ENCODE measurements around the gene CCDC24. TPM values are rescaled to one million over a fixed set of nuclear protein-coding genes. Genes with fewer than 3 reads are reported as not detected.

The CCDC24 gene
- total RNA-seq, 4 donors from 2014 or later, result 5.0 to 6.2 (median 5.5) TPM

DNA sequence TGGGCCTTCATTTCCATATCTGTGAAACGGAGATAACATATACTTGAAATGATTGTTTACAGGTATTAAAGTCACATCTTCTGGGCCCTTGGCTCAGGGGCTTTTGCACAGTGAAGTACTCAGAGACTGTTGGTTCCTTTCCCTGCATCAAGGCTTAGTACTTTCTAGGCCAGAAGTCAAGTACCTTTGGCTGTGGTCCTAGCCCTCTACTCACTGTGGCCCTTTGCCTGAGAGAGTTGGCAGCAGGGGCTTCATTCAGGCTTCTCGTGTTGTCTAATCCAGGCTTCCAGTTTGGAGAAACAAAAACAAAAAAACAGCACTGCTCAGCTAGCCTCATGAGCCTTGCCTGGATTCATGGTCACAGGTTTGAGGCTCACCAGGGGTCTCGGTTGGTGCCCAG lies 29.7 kb upstream of the CCDC24 start:
- no peak overlapping the region for H3K27ac ChIP-seq
- no peaks in the 10 kb centered on the region for H3K9me3 ChIP-seq
- H3K4me1 ChIP-seq, result no peaks in the 10 kb centered on the region
- no peaks in the 10 kb centered on the region for H3K27me3 ChIP-seq
- H3K4me3 ChIP-seq, result no peak overlapping the region
- WGBS, 2 donors (ENCODE audit: low coverage in 1 of 2), result 63 to 100% methylated on average over 1 to 2 of the region's 3 CpGs
- no peak for ATAC-seq
- no peak for TF ChIP-seq POLR2A (IDR thresholded peaks at IDR 0.05)
- H3K36me3 ChIP-seq, result peaks cover 0 to 100% of the 10 kb centered on the region in 2 donors

GRCh38 chr1:43962324-43962723 lies 29.1 kb upstream of the CCDC24 start:
- H3K27ac ChIP-seq, result no peak overlapping the region
- no peak overlapping the region for H3K4me3 ChIP-seq
- ATAC-seq, result no peak
- no peak for TF ChIP-seq POLR2AphosphoS5 (IDR thresholded peaks at IDR 0.05)
- TF ChIP-seq POLR2A (IDR thresholded peaks at IDR 0.05), result no peak
- TF ChIP-seq, protein P1, sequence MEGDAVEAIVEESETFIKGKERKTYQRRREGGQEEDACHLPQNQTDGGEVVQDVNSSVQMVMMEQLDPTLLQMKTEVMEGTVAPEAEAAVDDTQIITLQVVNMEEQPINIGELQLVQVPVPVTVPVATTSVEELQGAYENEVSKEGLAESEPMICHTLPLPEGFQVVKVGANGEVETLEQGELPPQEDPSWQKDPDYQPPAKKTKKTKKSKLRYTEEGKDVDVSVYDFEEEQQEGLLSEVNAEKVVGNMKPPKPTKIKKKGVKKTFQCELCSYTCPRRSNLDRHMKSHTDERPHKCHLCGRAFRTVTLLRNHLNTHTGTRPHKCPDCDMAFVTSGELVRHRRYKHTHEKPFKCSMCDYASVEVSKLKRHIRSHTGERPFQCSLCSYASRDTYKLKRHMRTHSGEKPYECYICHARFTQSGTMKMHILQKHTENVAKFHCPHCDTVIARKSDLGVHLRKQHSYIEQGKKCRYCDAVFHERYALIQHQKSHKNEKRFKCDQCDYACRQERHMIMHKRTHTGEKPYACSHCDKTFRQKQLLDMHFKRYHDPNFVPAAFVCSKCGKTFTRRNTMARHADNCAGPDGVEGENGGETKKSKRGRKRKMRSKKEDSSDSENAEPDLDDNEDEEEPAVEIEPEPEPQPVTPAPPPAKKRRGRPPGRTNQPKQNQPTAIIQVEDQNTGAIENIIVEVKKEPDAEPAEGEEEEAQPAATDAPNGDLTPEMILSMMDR (IDR thresholded peaks at IDR 0.05), result no peak
- no peak for TF ChIP-seq EP300 (IDR thresholded peaks at IDR 0.05)
- H3K4me1 ChIP-seq, result no peaks in the 10 kb centered on the region
- no peaks in the 10 kb centered on the region for H3K9me3 ChIP-seq
- 80 to 90% methylated on average over 1 to 2 of the region's 2 CpGs for WGBS, 2 donors (ENCODE audit: low coverage in 1 of 2)
- no peaks in the 10 kb centered on the region for H3K27me3 ChIP-seq
- H3K36me3 ChIP-seq, result peaks cover 0 to 100% of the 10 kb centered on the region in 2 donors

DNA sequence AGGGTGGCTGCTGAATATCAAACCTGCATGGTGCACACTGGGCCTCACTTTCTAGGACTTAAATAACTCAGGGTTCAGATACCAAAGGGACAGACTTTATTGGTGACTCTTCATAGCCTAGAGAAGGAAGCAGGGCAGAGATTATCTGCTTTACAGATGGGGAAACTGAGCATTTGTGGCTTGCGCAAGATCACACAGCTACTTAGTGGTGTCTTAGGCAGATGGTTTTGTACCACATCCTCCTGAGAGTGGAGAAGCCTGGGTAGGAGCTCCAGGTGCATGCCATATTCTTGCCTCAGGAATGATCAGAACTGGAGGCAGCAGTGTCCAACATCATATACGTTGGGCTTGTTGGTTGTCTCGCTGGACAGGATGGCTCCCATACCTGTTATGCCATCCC lies 28.4 kb upstream of the CCDC24 start:
- H3K9me3 ChIP-seq, result no peaks in the 10 kb centered on the region
- ATAC-seq, result no peak
- TF ChIP-seq POLR2A (IDR thresholded peaks at IDR 0.05) (no peak), POLR2AphosphoS5 (IDR thresholded peaks at IDR 0.05) (no peak), EP300 (IDR thresholded peaks at IDR 0.05) (no peak)
- TF ChIP-seq, protein P1 (IDR thresholded peaks at IDR 0.05), result no peak
- no peak overlapping the region for H3K4me3 ChIP-seq
- H3K27ac ChIP-seq, result no peak overlapping the region
- 100% methylated on average over 1 of the region's 3 CpGs; no CpG with 5 or more reads in 1 of the 2 donors for WGBS, 2 donors (ENCODE audit: low coverage in 1 of 2)
- H3K36me3 ChIP-seq, result peaks cover 0 to 98% of the 10 kb centered on the region in 2 donors
- H3K27me3 ChIP-seq, result no peaks in the 10 kb centered on the region
- H3K4me1 ChIP-seq, result no peaks in the 10 kb centered on the region

DNA sequence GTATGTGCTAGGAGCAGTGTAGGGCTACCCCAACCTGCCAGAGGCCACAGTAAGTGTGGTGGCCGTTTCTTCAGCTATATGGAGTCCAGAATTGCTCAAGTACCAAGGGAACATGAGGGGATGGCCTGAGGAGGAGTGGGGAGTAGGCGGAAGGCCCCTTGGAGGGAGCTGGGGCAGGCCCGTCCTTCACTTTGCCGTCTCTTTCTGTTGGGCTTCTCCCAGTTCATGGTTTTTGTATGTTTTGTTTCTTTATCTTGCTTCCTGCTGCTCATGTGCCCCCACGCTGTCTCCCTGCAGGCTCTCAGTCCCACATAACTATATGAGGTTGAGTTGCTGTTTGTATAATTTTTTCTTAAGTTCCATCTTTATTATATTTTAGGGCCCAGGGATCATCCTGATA lies 27.5 kb upstream of the CCDC24 start:
- Histone ChIP-seq H3K27ac (no peak overlapping the region), H3K27me3 (no peaks in the 10 kb centered on the region), H3K4me3 (no peak overlapping the region), H3K36me3 (peaks cover 0 to 89% of the 10 kb centered on the region in 2 donors), H3K4me1 (no peaks in the 10 kb centered on the region), H3K9me3 (no peaks in the 10 kb centered on the region)
- WGBS, 2 donors (ENCODE audit: low coverage in 1 of 2), result 83 to 88% methylated on average over 4 to 5 of the region's 5 CpGs
- no peak for TF ChIP-seq EP300 (IDR thresholded peaks at IDR 0.05)
- TF ChIP-seq POLR2AphosphoS5 (IDR thresholded peaks at IDR 0.05), result no peak
- no peak for TF ChIP-seq POLR2A (IDR thresholded peaks at IDR 0.05)
- TF ChIP-seq, protein P1 (IDR thresholded peaks at IDR 0.05), result no peak
- ATAC-seq, result no peak

DNA sequence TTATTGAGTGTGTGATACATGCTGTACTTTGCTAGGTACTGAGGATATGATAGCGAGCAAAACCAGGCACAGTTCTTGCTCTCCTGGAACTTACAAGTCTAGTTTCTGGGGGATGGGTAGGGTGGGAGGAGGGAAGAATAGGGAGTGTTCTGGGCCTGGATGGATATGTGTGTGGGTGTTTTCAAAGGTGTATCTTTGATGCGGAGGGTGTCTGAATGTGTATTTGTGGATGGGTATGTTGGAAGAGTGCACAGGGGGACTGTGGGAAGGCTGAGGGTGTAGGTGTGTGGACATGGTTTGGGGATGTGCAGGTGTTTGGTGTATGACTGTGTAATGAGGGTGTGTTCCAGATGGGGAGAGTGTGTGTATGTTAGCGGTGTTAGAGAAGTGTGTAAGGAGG lies 26.1 kb upstream of the CCDC24 start:
- TF ChIP-seq EP300 (IDR thresholded peaks at IDR 0.05), result no peak
- no peak for TF ChIP-seq POLR2AphosphoS5 (IDR thresholded peaks at IDR 0.05)
- no peak for TF ChIP-seq POLR2A (IDR thresholded peaks at IDR 0.05)
- TF ChIP-seq, protein P1 (IDR thresholded peaks at IDR 0.05), result no peak
- Histone ChIP-seq H3K4me3 (no peak overlapping the region), H3K36me3 (peaks cover 0 to 75% of the 10 kb centered on the region in 2 donors), H3K27ac (no peak overlapping the region), H3K27me3 (no peaks in the 10 kb centered on the region), H3K4me1 (peaks cover 0 to 8% (median 2%) of the 10 kb centered on the region in 3 donors), H3K9me3 (no peaks in the 10 kb centered on the region)
- ATAC-seq, result no peak
- 95 to 100% methylated on average over 1 to 3 of the region's 3 CpGs for WGBS, 2 donors (ENCODE audit: low coverage in 1 of 2)
